Measurements from ENCODE around the gene PPP1R16B.

Gene PPP1R16B

GRCh38 chr20:38873050-38873581, 67.6 kb downstream of the PPP1R16B start:
- no peak overlapping the region for H3K27ac ChIP-seq
- TF ChIP-seq CTCF (conservative IDR thresholded peaks at IDR 0.05), result no peak

- H3K27ac ChIP-seq, result peak overlapping the region; percentile 34; the same call in 1 of the 2 replicates
- TF ChIP-seq CTCF (conservative IDR thresholded peaks at IDR 0.05), result no peak
These were observed 69.1 kb downstream of the PPP1R16B start for GRCh38 chr20:38874460-38875174.

GRCh38 chr20:38875175-38875993, 69.9 kb downstream of the PPP1R16B start:
- TF ChIP-seq CTCF (conservative IDR thresholded peaks at IDR 0.05), result no peak

GRCh38 chr20:38877483-38877882, 72.0 kb downstream of the PPP1R16B start:
- no peak for TF ChIP-seq CTCF (conservative IDR thresholded peaks at IDR 0.05)
- H3K27ac ChIP-seq, result no peak overlapping the region

More at GRCh38 chr20:38875175-38875993, 69.9 kb downstream of the PPP1R16B start:
- H3K27ac ChIP-seq, result peak overlapping the region; percentile 34

GRCh38 chr20:38878866-38879265, 73.4 kb downstream of the PPP1R16B start:
- no peak for TF ChIP-seq CTCF (conservative IDR thresholded peaks at IDR 0.05)

GRCh38 chr20:38880952-38881735, 75.6 kb downstream of the PPP1R16B start:
- no peak overlapping the region for H3K27ac ChIP-seq
- no peak for TF ChIP-seq CTCF (conservative IDR thresholded peaks at IDR 0.05)

More at GRCh38 chr20:38878866-38879265, 73.4 kb downstream of the PPP1R16B start:
- H3K27ac ChIP-seq, result no peak overlapping the region

Data from VCaP (cell line).